Spinal cord (tissue), 10 donors: ENCODE measurements around the gene CCSAP. TPM values are rescaled to one million over a fixed set of nuclear protein-coding genes. Genes with fewer than 3 reads are reported as not detected.

Experiments used
- DNase-seq, 6 donors: peaks; one replicate each; pipeline versions ENCODE4 v3.0.0 to v3.0.0-alpha.2; 2013 to 2015; ENCODE audit warnings: low spot score in 6 of 6, low read depth in 4 of 6
- H3K27ac ChIP-seq: one replicate; pipeline ENCODE4 v1.5.1; 2013; ENCODE audit warnings: low read depth, low read length, control low read depth
- H3K27me3 ChIP-seq: one replicate; pipeline ENCODE4 v1.6.1; 2013; ENCODE audit warnings: low read length; ENCODE audit not compliant: control insufficient read depth, insufficient read depth
- H3K36me3 ChIP-seq: one replicate; pipeline ENCODE4 v1.6.1; 2013; ENCODE audit warnings: low read length; ENCODE audit not compliant: control insufficient read depth, insufficient read depth
- H3K4me1 ChIP-seq: one replicate; pipeline ENCODE4 v1.6.1; 2013; ENCODE audit warnings: low read length; ENCODE audit not compliant: control insufficient read depth, insufficient read depth
- H3K4me3 ChIP-seq: one replicate; pipeline ENCODE4 v1.5.1; 2013; ENCODE audit warnings: low read depth, low read length, control low read depth
- H3K9me3 ChIP-seq: one replicate; pipeline ENCODE4 v1.6.1; 2013; ENCODE audit warnings: low read length; ENCODE audit not compliant: control insufficient read depth, insufficient read depth
- WGBS: methylation state at CpG from one replicate; pipeline ENCODE4 v1.1.5; 2013; ENCODE audit warnings: missing lambda C conversion rate; ENCODE audit not compliant: insufficient coverage; 5-methylcytosine and 5-hydroxymethylcytosine counted together
- polyA plus RNA-seq, 2 donors: library from polyadenylated mRNA; unstranded; fragments of 120-200 nt; gene quantifications; one replicate each; pipeline ENCODE4 v1.2.1, GENCODE V29; 2013; ENCODE audit not compliant: insufficient read length in 2 of 2
- total RNA-seq, 2 donors: library from RNA; depleted of rRNA in 1 of 2; stranded (reverse); fragments of 120-200 nt in 1 of 2; fragments of >200 nt in 1 of 2; gene quantifications; one replicate each; pipeline versions ENCODE4 v1.2.3 to v1.2.4, GENCODE V29; 2013 to 2014
- donor health status: healthy.

Gene CCSAP
- total and polyA plus RNA-seq, 4 donors, result 14.0 to 34.7 (median 21.2) TPM

DNA sequence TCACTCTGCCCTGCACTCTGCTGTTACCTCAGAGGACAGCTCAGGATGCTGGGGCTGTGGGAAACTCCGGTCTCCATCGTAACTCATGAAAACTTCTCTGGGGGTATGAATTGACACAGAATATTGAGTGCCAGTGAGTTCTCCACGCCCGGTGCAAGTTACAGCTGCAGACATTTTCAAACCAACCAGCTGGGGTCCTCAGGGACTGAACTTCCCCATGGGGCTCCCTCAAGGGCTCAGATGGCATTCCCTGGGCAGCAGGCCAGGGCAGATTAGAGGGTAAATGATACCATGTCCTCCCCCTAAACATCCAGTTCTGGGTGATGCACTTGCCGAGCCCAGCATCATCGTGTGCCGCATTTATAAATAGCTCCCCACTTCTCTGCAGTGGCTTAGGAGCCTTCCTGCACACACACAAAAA lies 27.8 kb upstream of the CCSAP start:
- Histone ChIP-seq H3K27me3 (no peaks in the 10 kb centered on the region), H3K27ac (no peak overlapping the region), H3K4me3 (no peak overlapping the region), H3K9me3 (no peaks in the 10 kb centered on the region), H3K36me3 (no peaks in the 10 kb centered on the region), H3K4me1 (no peaks in the 10 kb centered on the region)
- WGBS, result 43% methylated on average over 5 of the region's 7 CpGs
- peak in 2 of 6 donors; percentile 32 to 65 for DNase-seq

DNA sequence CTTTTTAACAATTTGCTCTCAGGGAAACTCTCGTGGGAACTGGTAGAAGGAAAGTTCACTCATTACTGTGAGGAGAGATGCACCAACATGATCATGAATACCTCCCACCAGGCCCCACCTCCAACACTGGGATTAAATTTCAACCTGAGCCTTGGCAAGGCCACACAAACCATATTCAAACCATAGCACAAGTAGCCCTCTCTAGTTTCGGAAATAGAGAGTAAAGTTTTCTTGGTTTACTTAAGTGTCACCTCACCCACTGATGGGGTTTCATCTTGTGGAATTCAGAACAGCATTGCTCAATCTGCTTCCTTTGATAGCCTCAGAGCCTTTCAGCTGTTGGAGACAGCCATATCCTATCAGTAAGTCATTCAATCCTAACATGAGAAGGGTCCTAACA lies 25.5 kb upstream of the CCSAP start:
- WGBS, result 100% methylated on average over 1 of the region's 2 CpGs
- Histone ChIP-seq H3K9me3 (no peaks in the 10 kb centered on the region), H3K27ac (no peak overlapping the region), H3K4me1 (no peaks in the 10 kb centered on the region), H3K27me3 (no peaks in the 10 kb centered on the region), H3K4me3 (no peak overlapping the region), H3K36me3 (no peaks in the 10 kb centered on the region)
- no peak for DNase-seq

DNA sequence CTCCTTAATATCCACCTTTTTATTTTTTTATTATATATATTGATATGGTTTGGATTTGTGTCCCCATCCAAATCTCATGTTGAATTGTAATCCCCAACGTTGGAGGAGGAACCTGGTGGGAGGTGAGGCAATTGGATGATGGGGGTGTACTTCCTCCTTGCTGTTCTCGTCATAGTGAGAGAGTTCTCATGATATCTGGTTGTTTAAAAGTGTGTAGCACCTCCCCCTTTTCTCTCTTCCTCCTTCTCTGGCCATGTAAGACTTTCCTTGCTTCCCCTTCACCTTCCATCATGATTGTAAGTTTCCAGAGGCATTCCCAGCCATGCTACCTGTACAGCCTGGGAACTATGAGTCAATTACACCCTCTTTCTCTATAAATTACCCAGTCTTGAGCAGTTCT lies 22.7 kb upstream of the CCSAP start:
- Histone ChIP-seq H3K27me3 (no peaks in the 10 kb centered on the region), H3K27ac (no peak overlapping the region), H3K36me3 (no peaks in the 10 kb centered on the region), H3K4me1 (no peaks in the 10 kb centered on the region), H3K4me3 (no peak overlapping the region), H3K9me3 (no peaks in the 10 kb centered on the region)
- WGBS, result no CpG with 5 or more reads among the region's 2 CpGs
- DNase-seq, result no peak

DNA sequence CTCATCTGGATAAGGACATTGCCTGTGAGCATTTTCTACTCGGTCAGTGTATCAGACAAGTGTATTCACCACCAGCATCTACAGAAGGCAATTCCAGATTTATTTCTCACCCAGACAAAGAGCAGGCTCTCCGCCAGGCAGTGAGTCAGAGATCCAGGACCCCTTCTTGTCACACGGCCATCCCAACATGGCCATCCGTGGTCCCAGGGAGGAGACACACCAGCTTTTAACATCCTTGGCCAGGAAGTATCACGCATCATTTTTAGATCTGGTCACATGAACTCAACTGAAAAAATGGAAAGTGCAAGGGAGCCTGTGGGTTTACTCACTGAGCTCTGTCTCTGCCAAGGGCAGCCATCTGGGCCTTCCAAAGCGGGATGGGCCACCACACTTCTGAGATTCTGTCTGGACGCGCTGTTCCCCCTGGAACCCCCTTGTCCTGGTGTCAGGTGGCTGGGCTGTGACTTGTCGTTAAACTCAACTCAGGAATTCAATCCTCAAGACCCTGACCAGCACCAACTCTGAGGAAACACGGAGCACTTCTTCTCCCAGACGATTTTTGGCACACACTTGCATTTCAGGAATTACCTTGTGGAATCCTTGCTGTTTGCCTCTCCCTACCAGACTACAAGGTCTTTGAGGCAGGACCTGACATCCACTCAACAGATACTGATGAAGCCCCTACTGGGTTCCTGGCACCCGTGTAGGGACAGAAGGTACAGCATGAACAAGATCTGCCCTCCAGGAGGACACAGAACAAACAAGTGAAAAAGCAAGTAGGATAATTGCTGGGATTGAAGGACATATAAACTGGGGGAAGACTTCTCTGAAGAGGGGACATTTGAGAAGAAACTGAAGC lies 21.6 kb upstream of the CCSAP start:
- DNase-seq, result peak in 1 of 6 donors; percentile 15

GRCh38 chr1:229363723-229364122 lies 20.9 kb upstream of the CCSAP start:
- Histone ChIP-seq H3K9me3 (no peaks in the 10 kb centered on the region), H3K27ac (no peak overlapping the region), H3K4me1 (no peaks in the 10 kb centered on the region), H3K27me3 (no peaks in the 10 kb centered on the region), H3K36me3 (no peaks in the 10 kb centered on the region), H3K4me3 (no peak overlapping the region)
- DNase-seq, result no peak
- WGBS, result 56% methylated on average over 5 of the region's 6 CpGs

More for the DNA sequence above, 21.6 kb upstream of the CCSAP start:
- Histone ChIP-seq H3K27ac (no peak overlapping the region), H3K4me3 (no peak overlapping the region), H3K36me3 (no peaks in the 10 kb centered on the region), H3K4me1 (no peaks in the 10 kb centered on the region), H3K9me3 (no peaks in the 10 kb centered on the region), H3K27me3 (no peaks in the 10 kb centered on the region)
- WGBS, result 67% methylated on average over 12 of the region's 12 CpGs

DNA sequence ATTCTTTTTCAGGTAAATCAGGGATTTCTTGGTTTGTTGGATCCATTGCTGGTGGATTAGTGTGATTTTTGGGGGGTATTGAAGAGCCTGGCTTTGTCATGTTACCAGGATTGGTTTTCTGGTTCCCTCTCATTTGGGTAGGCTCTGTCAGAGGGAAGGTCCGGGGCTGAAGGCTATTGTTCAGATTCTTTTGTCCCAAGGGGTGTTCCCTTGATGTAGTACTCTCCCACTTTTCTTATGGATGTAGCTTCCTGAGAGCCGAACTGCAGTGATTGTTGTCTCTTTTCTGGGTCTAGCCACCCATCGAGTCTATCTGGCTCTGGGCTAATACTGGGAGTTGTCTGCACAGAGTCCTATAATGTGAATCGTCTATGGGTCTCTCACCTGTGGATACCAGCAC lies 17.6 kb upstream of the CCSAP start:
- no peak for DNase-seq
- 38% methylated on average over 3 of the region's 4 CpGs for WGBS
- no peak overlapping the region for H3K27ac ChIP-seq
- H3K4me1 ChIP-seq, result no peaks in the 10 kb centered on the region
- H3K9me3 ChIP-seq, result peaks cover 2% of the 10 kb centered on the region
- H3K27me3 ChIP-seq, result no peaks in the 10 kb centered on the region
- no peak overlapping the region for H3K4me3 ChIP-seq
- no peaks in the 10 kb centered on the region for H3K36me3 ChIP-seq

- no peak for DNase-seq
- Histone ChIP-seq H3K4me3 (no peak overlapping the region), H3K27ac (no peak overlapping the region), H3K9me3 (peaks cover 5% of the 10 kb centered on the region), H3K36me3 (no peaks in the 10 kb centered on the region), H3K27me3 (no peaks in the 10 kb centered on the region), H3K4me1 (no peaks in the 10 kb centered on the region)
These were observed 12.8 kb upstream of the CCSAP start for GRCh38 chr1:229355661-229356060.

DNA sequence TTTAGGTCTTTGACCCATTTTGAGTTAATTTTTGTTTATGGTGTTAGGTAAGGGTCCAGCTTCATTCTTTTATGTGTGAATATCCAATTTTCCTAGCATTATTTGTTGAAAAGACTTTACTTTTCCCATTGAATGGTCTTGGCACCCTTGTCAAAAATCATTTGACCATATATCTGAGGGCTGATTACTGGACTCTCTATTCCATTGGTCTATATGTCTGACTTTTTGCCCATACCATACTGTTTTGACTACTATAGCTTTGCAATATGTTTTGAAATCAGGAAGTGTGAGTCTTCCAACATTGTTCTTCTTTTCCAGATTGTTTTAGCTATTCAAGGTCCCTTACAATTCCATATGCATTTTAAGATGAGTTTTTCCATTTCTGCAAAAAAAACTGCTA lies 11.4 kb upstream of the CCSAP start:
- Histone ChIP-seq H3K9me3 (peaks cover 5% of the 10 kb centered on the region), H3K4me3 (no peak overlapping the region), H3K27ac (no peak overlapping the region), H3K27me3 (no peaks in the 10 kb centered on the region), H3K36me3 (no peaks in the 10 kb centered on the region), H3K4me1 (no peaks in the 10 kb centered on the region)
- no peak for DNase-seq

DNA sequence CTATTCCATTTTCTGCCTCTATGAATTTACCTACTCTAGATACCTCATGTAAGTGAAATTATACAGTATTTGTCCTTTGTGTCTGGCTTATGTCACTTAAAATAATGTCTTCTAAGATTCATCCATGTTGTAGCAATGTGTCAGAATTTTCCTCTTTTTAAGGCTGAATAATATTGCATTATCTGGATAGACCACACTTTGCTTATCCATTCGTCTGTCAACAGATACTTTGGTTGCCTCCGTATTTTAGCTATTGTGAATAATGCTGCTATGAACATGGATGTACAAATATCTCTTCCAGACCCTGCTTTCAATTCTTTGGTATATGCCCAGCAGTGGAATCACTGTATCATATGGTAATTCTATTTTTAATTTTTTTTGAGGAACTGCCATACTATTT lies 10.1 kb upstream of the CCSAP start:
- no peak overlapping the region for H3K4me3 ChIP-seq
- H3K27me3 ChIP-seq, result no peaks in the 10 kb centered on the region
- no CpG with 5 or more reads among the region's 2 CpGs for WGBS
- H3K27ac ChIP-seq, result no peak overlapping the region
- H3K36me3 ChIP-seq, result no peaks in the 10 kb centered on the region
- no peaks in the 10 kb centered on the region for H3K4me1 ChIP-seq
- DNase-seq, result peak in 1 of 6 donors; percentile 35
- H3K9me3 ChIP-seq, result peaks cover 5% of the 10 kb centered on the region
